Caco-2 (cell line): ENCODE results near the gene WDR75. TPM values are rescaled to one million over a fixed set of nuclear protein-coding genes. Genes with fewer than 3 reads are reported as not detected.
"Not testable (repeated sequence)": the region's sequence is repeated elsewhere in the genome, so short reads cannot be mapped to it uniquely, and the experiment has no call there.

Experiments
- BruUV-seq: library from RNA; stranded (reverse); fragments of 400-500 nt; replicated peaks from 2 replicates; lab custom pipeline; 2021; lab: Mats Ljungman, UMichigan
- CTCF ChIA-PET: fragments of 300-600 bp; sonication (Branson Sonifier 250); formaldehyde crosslinking; loops from one replicate; lab custom pipeline; 2022; ENCODE audit warnings: antibody characterized with exemption; lab: Charles Lee
- POLR2A ChIA-PET: fragments of 300-600 bp; sonication (Branson Sonifier 250); formaldehyde crosslinking; loops from one replicate; lab custom pipeline; 2022; ENCODE audit warnings: antibody characterized with exemption; lab: Charles Lee
- DNase-seq, 2 experiments: peaks; one replicate each; pipeline versions ENCODE4 v3.0.0 to v3.0.0-alpha.2; 2020 to 2022
- H3K27me3 ChIP-seq: replicated peaks from 2 replicates; pipeline ENCODE4 v1.6.0; 2011; ENCODE audit warnings: low read length; ENCODE audit not compliant: control insufficient read depth, insufficient read depth
- H3K36me3 ChIP-seq: 2 replicates; pipeline ENCODE4 v1.5.1; 2011; ENCODE audit warnings: low read length; ENCODE audit not compliant: control insufficient read depth, insufficient read depth
- H3K4me1 ChIP-seq: fragments of 250-450 bp; sonication (Bioruptor Pico); 2 replicates; pipeline ENCODE4 v1.5.1; 2020; ENCODE audit warnings: mild to moderate bottlenecking
- H3K4me3 ChIP-seq: 2 replicates; pipeline ENCODE4 v1.5.1; 2011; ENCODE audit warnings: low read depth, mild to moderate bottlenecking, control low read depth, low read length
- H3K9me3 ChIP-seq: fragments of 250-450 bp; sonication (Bioruptor Pico); 2 replicates; pipeline ENCODE4 v1.5.1; 2020; ENCODE audit warnings: mild to moderate bottlenecking, moderate library complexity
- H3K27ac Mint-ChIP-seq: one replicate; pipeline ENCODE4 v1.8.0; 2022; ENCODE audit warnings: mixed read lengths; ENCODE audit not compliant: unreplicated experiment
- H3K27me3 Mint-ChIP-seq: one replicate; pipeline ENCODE4 v1.8.0; 2022; ENCODE audit warnings: mixed read lengths; ENCODE audit not compliant: insufficient read depth, unreplicated experiment
- H3K36me3 Mint-ChIP-seq: one replicate; pipeline ENCODE4 v1.8.0; 2022; ENCODE audit warnings: mild to moderate bottlenecking, mixed read lengths; ENCODE audit not compliant: insufficient read depth, unreplicated experiment
- H3K4me1 Mint-ChIP-seq: one replicate; pipeline ENCODE4 v1.8.0; 2022; ENCODE audit warnings: low read depth, mixed read lengths; ENCODE audit not compliant: unreplicated experiment
- H3K4me3 Mint-ChIP-seq: one replicate; pipeline ENCODE4 v1.8.0; 2022; ENCODE audit warnings: mild to moderate bottlenecking, moderate library complexity, mixed read lengths; ENCODE audit not compliant: unreplicated experiment
- H3K9me3 Mint-ChIP-seq: one replicate; pipeline ENCODE4 v1.8.0; 2022; ENCODE audit warnings: mixed read lengths; ENCODE audit not compliant: unreplicated experiment
- intact Hi-C: fragments of 100-400 bp; cut with micrococcal nuclease; formaldehyde crosslinking; loops from one replicate; pipeline ENCODE4 v1.10.0; 2022; ENCODE audit not compliant: unreplicated experiment
- total RNA-seq: library from RNA; stranded (reverse); gene quantifications from 2 replicates; pipeline ENCODE4 v1.2.3, GENCODE V29; 2022
- TF ChIP-seq, protein P1 (sequence below), 2 experiments: fragments of 200-600 bp in 1 of 2; IDR thresholded peaks; 1 replicate in 1 of 2; 2 replicates in 1 of 2; pipeline versions ENCODE4 v1.5.1 to v1.8.0; 2011 to 2022; ENCODE audit warnings: antibody characterized with exemption in 1 of 2, control low read depth in 1 of 2, inconsistent platforms in 1 of 2, low read depth in 1 of 2, low read length in 1 of 2, mild to moderate bottlenecking in 1 of 2, moderate library complexity in 1 of 2; ENCODE audit not compliant: insufficient read depth in 1 of 2, severe bottlenecking in 1 of 2, unreplicated experiment in 1 of 2

WDR75 gene
- total RNA-seq, 1 experiment from 2014 or later: 50.2 TPM

DNA sequence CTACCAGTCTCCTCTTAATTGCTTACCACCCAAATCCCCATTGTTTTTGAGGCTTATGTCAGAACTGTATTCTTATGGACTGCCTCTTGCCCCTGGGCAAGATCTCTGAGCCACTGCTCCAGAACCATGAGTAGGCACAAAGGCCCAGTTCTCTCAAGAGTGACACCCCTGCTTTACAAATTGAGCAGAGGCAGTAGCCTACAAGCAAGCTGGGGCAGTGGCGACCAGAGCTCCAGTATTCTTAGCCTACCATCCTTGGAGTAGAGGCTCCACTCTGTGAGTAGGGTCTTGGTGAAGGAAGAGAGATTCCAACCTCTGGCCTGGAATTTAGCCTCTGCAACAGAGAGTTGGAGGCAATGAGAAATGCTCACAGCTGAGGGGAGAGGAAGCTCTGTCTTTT is 36.5 kb downstream of the WDR75 start:
- TF ChIP-seq, protein P1, sequence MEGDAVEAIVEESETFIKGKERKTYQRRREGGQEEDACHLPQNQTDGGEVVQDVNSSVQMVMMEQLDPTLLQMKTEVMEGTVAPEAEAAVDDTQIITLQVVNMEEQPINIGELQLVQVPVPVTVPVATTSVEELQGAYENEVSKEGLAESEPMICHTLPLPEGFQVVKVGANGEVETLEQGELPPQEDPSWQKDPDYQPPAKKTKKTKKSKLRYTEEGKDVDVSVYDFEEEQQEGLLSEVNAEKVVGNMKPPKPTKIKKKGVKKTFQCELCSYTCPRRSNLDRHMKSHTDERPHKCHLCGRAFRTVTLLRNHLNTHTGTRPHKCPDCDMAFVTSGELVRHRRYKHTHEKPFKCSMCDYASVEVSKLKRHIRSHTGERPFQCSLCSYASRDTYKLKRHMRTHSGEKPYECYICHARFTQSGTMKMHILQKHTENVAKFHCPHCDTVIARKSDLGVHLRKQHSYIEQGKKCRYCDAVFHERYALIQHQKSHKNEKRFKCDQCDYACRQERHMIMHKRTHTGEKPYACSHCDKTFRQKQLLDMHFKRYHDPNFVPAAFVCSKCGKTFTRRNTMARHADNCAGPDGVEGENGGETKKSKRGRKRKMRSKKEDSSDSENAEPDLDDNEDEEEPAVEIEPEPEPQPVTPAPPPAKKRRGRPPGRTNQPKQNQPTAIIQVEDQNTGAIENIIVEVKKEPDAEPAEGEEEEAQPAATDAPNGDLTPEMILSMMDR (IDR thresholded peaks at IDR 0.05; ENCODE audit: insufficient read depth in 1 of 2, low read depth in 1 of 2, low read length in 1 of 2, severe bottlenecking in 1 of 2, unreplicated experiment in 1 of 2): no peak
- no peaks in the 10 kb centered on the region for H3K4me1 ChIP-seq
- H3K4me3 ChIP-seq: no peak overlapping the region
- Mint-ChIP-seq H3K36me3 (peaks cover 43% of the 10 kb centered on the region), H3K27me3 (no peaks in the 10 kb centered on the region), H3K27ac (no peak overlapping the region), H3K4me1 (no peaks in the 10 kb centered on the region), H3K9me3 (no peaks in the 10 kb centered on the region), H3K4me3 (no peak overlapping the region)
- no peaks in the 10 kb centered on the region for H3K27me3 ChIP-seq
- no peaks in the 10 kb centered on the region for H3K9me3 ChIP-seq
- intact Hi-C loops: no loop called here
- POLR2A ChIA-PET: no interaction called here
- DNase-seq: no peak
- CTCF ChIA-PET: no interaction called here
- BruUV-seq: no TSS peak
- H3K36me3 ChIP-seq: no peaks in the 10 kb centered on the region

DNA sequence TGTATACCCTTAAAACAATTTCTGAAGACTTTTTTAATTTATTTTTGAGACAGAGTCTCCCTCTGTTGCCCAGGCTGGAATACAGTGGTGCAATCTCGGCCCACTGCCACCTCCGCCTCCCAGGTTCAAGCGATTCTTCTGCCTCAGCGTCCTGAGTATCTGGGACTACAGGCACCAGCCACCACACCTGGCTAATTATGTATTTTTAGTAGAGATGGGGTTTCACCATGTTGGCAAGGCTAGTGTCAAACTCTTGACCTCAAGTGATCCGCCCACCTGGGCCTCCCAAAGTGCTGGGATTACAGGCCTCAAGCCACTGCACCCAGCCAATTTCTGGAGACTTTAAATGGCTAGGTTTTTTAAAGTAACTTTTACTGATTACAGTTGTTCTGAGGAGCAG is 37.0 kb downstream of the WDR75 start:
- POLR2A ChIA-PET, H3K27ac Mint-ChIP-seq, H3K4me3 ChIP-seq, DNase-seq, H3K9me3 Mint-ChIP-seq, H3K4me3 Mint-ChIP-seq, H3K36me3 ChIP-seq, H3K27me3 ChIP-seq, BruUV-seq, H3K4me1 Mint-ChIP-seq, H3K4me1 ChIP-seq, intact Hi-C loops, H3K9me3 ChIP-seq, H3K27me3 Mint-ChIP-seq, CTCF ChIA-PET: not testable (repeated sequence)
- H3K36me3 Mint-ChIP-seq: peaks cover 41% of the 10 kb centered on the region

DNA sequence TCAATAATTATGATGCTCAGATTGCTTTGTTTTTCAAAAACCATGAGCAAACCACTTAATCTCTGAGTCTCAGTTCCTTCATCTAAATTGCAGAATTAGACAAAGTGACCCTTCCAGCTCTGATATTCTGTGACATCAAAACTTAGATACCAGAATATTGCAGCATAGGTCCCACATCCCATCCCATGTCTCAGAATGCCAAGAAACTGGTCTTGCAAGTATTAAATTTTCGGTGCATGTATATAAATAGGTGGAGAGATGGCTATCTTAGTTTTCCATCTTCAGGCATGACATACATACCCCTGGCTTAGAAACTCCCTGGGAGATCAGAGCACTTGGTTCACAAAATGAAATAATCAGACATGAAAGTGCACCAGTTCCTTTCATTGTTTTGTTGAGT is 39.8 kb downstream of the WDR75 start:
- ChIA-PET POLR2A (no interaction called here), CTCF (no interaction called here)
- Histone ChIP-seq H3K27me3 (no peaks in the 10 kb centered on the region), H3K9me3 (no peaks in the 10 kb centered on the region), H3K4me1 (peaks cover 13% of the 10 kb centered on the region), H3K36me3 (no peaks in the 10 kb centered on the region), H3K4me3 (no peak overlapping the region)
- H3K9me3 Mint-ChIP-seq: no peaks in the 10 kb centered on the region
- peaks cover 8% of the 10 kb centered on the region for H3K4me1 Mint-ChIP-seq
- DNase-seq: no peak
- no peak overlapping the region for H3K4me3 Mint-ChIP-seq
- no peak overlapping the region for H3K27ac Mint-ChIP-seq
- TF ChIP-seq, protein P1 (IDR thresholded peaks at IDR 0.05; ENCODE audit: insufficient read depth in 1 of 2, low read depth in 1 of 2, low read length in 1 of 2, severe bottlenecking in 1 of 2, unreplicated experiment in 1 of 2): no peak
- no TSS peak for BruUV-seq
- no peaks in the 10 kb centered on the region for H3K27me3 Mint-ChIP-seq
- H3K36me3 Mint-ChIP-seq: peaks cover 20% of the 10 kb centered on the region
- intact Hi-C loops: no loop called here

DNA sequence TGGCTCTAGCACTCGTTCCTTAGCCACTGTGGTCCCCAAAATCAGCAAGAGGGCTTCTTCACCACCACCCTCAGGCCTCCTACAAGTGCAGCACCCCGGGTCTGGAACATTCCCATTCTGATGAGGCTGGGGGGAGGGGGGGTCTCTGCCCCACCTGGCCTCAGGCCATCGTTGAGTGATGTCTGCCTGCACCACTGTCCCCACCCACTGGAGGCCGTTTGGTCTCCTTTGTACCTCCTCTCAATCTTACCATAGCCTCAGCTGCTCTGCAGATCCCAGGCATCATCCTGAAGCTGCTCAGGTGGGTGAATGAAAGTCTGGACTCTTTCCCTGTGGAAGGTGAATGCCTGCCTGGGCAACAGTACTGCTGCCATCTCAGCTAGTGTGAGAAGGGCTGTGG is 42.3 kb downstream of the WDR75 start:
- Mint-ChIP-seq H3K9me3 (no peaks in the 10 kb centered on the region), H3K4me3 (no peak overlapping the region), H3K27me3 (no peaks in the 10 kb centered on the region), H3K4me1 (peaks cover 8% of the 10 kb centered on the region), H3K27ac (no peak overlapping the region), H3K36me3 (peaks cover 3% of the 10 kb centered on the region)
- CTCF ChIA-PET: no interaction called here
- POLR2A ChIA-PET: no interaction called here
- H3K4me3 ChIP-seq: no peak overlapping the region
- H3K36me3 ChIP-seq: no peaks in the 10 kb centered on the region
- peaks cover 20% of the 10 kb centered on the region for H3K4me1 ChIP-seq
- BruUV-seq: no TSS peak
- H3K9me3 ChIP-seq: no peaks in the 10 kb centered on the region
- intact Hi-C loops: no loop called here
- DNase-seq: no peak
- TF ChIP-seq, protein P1 (IDR thresholded peaks at IDR 0.05; ENCODE audit: insufficient read depth in 1 of 2, low read depth in 1 of 2, low read length in 1 of 2, severe bottlenecking in 1 of 2, unreplicated experiment in 1 of 2): no peak
- H3K27me3 ChIP-seq: no peaks in the 10 kb centered on the region
